ENCODE data around the gene ASB1.

ASB1 gene

GRCh38 chr2:238433941-238434845, 7.5 kb downstream of the ASB1 start:
- H3K4me3 ChIP-seq, result no peak overlapping the region
- H3K9ac ChIP-seq (ENCODE audit: insufficient read length), result no peak overlapping the region
- H3K27ac ChIP-seq, result no peak overlapping the region
- H3K36me3 ChIP-seq (ENCODE audit: insufficient read depth, low read length), result peaks cover 23% of the 10 kb centered on the region
- TF ChIP-seq EZH2 (IDR thresholded peaks at IDR 0.05) (no peak), POLR2AphosphoS5 (IDR thresholded peaks at IDR 0.05; ENCODE audit: borderline replicate concordance, low read depth, low read length) (no peak), FOXP2 (optimal IDR thresholded peaks at IDR 0.05; ENCODE audit: control extremely low read depth, extremely low read length, insufficient read depth) (no peak)
- DNase-seq (ENCODE audit: low read depth, low spot score), result no peak
- no peaks in the 10 kb centered on the region for H3K9me3 ChIP-seq (ENCODE audit: low read depth, low read length)

- H3K9ac ChIP-seq (ENCODE audit: insufficient read length), result no peak overlapping the region
- H3K4me3 ChIP-seq, result no peak overlapping the region
- no peak for TF ChIP-seq EZH2 (IDR thresholded peaks at IDR 0.05)
- TF ChIP-seq POLR2AphosphoS5 (IDR thresholded peaks at IDR 0.05; ENCODE audit: borderline replicate concordance, low read depth, low read length), result no peak
- no peak for TF ChIP-seq FOXP2 (optimal IDR thresholded peaks at IDR 0.05; ENCODE audit: control extremely low read depth, extremely low read length, insufficient read depth)
- no peak overlapping the region for H3K27ac ChIP-seq
- no peaks in the 10 kb centered on the region for H3K9me3 ChIP-seq (ENCODE audit: low read depth, low read length)
- peaks cover 18% of the 10 kb centered on the region for H3K36me3 ChIP-seq (ENCODE audit: insufficient read depth, low read length)
- no peak for DNase-seq (ENCODE audit: low read depth, low spot score)
Observed at GRCh38 chr2:238434846-238435751, 8.4 kb downstream of the ASB1 start.

GRCh38 chr2:238435752-238436096, 9.0 kb downstream of the ASB1 start:
- Histone ChIP-seq H3K9ac (ENCODE audit: insufficient read length) (no peak overlapping the region), H3K9me3 (ENCODE audit: low read depth, low read length) (no peaks in the 10 kb centered on the region), H3K36me3 (ENCODE audit: insufficient read depth, low read length) (peaks cover 12% of the 10 kb centered on the region), H3K27ac (no peak overlapping the region), H3K4me3 (no peak overlapping the region)
- TF ChIP-seq EZH2 (IDR thresholded peaks at IDR 0.05) (no peak), POLR2AphosphoS5 (IDR thresholded peaks at IDR 0.05; ENCODE audit: borderline replicate concordance, low read depth, low read length) (no peak), FOXP2 (optimal IDR thresholded peaks at IDR 0.05; ENCODE audit: control extremely low read depth, extremely low read length, insufficient read depth) (no peak)
- DNase-seq (ENCODE audit: low read depth, low spot score), result no peak

GRCh38 chr2:238438856-238439849, 12.4 kb downstream of the ASB1 start:
- no peaks in the 10 kb centered on the region; the same call in none of the 2 replicates for H3K36me3 ChIP-seq (ENCODE audit: insufficient read depth, low read length)
- H3K9me3 ChIP-seq (ENCODE audit: low read depth, low read length), result no peaks in the 10 kb centered on the region
- H3K9ac ChIP-seq (ENCODE audit: insufficient read length), result no peak overlapping the region
- no peak overlapping the region for H3K4me3 ChIP-seq
- H3K27ac ChIP-seq, result no peak overlapping the region
- no peak for TF ChIP-seq EZH2 (IDR thresholded peaks at IDR 0.05)
- no peak for DNase-seq (ENCODE audit: low read depth, low spot score)

- no peak overlapping the region for H3K27ac ChIP-seq
- no peak for DNase-seq (ENCODE audit: low read depth, low spot score)
- TF ChIP-seq FOXP2 (optimal IDR thresholded peaks at IDR 0.05; ENCODE audit: control extremely low read depth, extremely low read length, insufficient read depth), result no peak
- TF ChIP-seq POLR2AphosphoS5 (IDR thresholded peaks at IDR 0.05; ENCODE audit: borderline replicate concordance, low read depth, low read length), result no peak
- TF ChIP-seq EZH2 (IDR thresholded peaks at IDR 0.05), result no peak
- no peak overlapping the region for H3K4me3 ChIP-seq
- H3K9ac ChIP-seq (ENCODE audit: insufficient read length), result no peak overlapping the region
- peaks cover 7% of the 10 kb centered on the region for H3K36me3 ChIP-seq (ENCODE audit: insufficient read depth, low read length)
- H3K9me3 ChIP-seq (ENCODE audit: low read depth, low read length), result no peaks in the 10 kb centered on the region
Observed at GRCh38 chr2:238439917-238440316, 13.2 kb downstream of the ASB1 start.

- no peak for TF ChIP-seq EZH2 (IDR thresholded peaks at IDR 0.05)
- TF ChIP-seq FOXP2 (optimal IDR thresholded peaks at IDR 0.05; ENCODE audit: control extremely low read depth, extremely low read length, insufficient read depth), result no peak
- no peak for TF ChIP-seq POLR2AphosphoS5 (IDR thresholded peaks at IDR 0.05; ENCODE audit: borderline replicate concordance, low read depth, low read length)
- Histone ChIP-seq H3K27ac (no peak overlapping the region), H3K36me3 (ENCODE audit: insufficient read depth, low read length) (peaks cover 8% of the 10 kb centered on the region), H3K4me3 (no peak overlapping the region), H3K9ac (ENCODE audit: insufficient read length) (no peak overlapping the region), H3K9me3 (ENCODE audit: low read depth, low read length) (no peaks in the 10 kb centered on the region)
- DNase-seq (ENCODE audit: low read depth, low spot score), result no peak
Observed at GRCh38 chr2:238440331-238440730, 13.6 kb downstream of the ASB1 start.

GRCh38 chr2:238440767-238441166, 14.0 kb downstream of the ASB1 start:
- H3K9me3 ChIP-seq (ENCODE audit: low read depth, low read length), result no peaks in the 10 kb centered on the region
- H3K36me3 ChIP-seq (ENCODE audit: insufficient read depth, low read length), result peaks cover 13% of the 10 kb centered on the region
- no peak overlapping the region for H3K4me3 ChIP-seq
- no peak for DNase-seq (ENCODE audit: low read depth, low spot score)
- no peak overlapping the region for H3K27ac ChIP-seq
- TF ChIP-seq POLR2AphosphoS5 (IDR thresholded peaks at IDR 0.05; ENCODE audit: borderline replicate concordance, low read depth, low read length), result no peak
- TF ChIP-seq FOXP2 (optimal IDR thresholded peaks at IDR 0.05; ENCODE audit: control extremely low read depth, extremely low read length, insufficient read depth), result no peak
- no peak for TF ChIP-seq EZH2 (IDR thresholded peaks at IDR 0.05)
- H3K9ac ChIP-seq (ENCODE audit: insufficient read length), result no peak overlapping the region
